NOMO-1 (cell line): Measurements from ENCODE around the gene EIF3I.
A peak's percentile ranks its signal among the peaks of the same experiment; 100 is the strongest.

Source experiments
- DNase-seq, 2 experiments: peaks; one replicate each; lab custom pipeline; 2025; ENCODE audit not compliant: unreplicated experiment in 2 of 2; lab: John Stamatoyannopoulos, UW

Gene EIF3I

GRCh38 chr1:32197837-32198236 lies 24.4 kb upstream of the EIF3I start:
- no peak for DNase-seq

GRCh38 chr1:32198237-32199042 lies 23.8 kb upstream of the EIF3I start:
- DNase-seq = no peak

GRCh38 chr1:32199043-32199716 lies 23.0 kb upstream of the EIF3I start:
- no peak for DNase-seq

GRCh38 chr1:32199717-32200072 lies 22.5 kb upstream of the EIF3I start:
- no peak for DNase-seq

GRCh38 chr1:32200226-32201010 lies 21.8 kb upstream of the EIF3I start, which contains the start of gene CCDC28B:
CCDC28B (plus strand) TSS chr1:32200595; CDS start chr1:32201936, 1,341 bp downstream.
- peak; percentile 67 to 73 for DNase-seq

- DNase-seq = peak; percentile 50 to 69
Observed at GRCh38 chr1:32201011-32201855, 21.0 kb upstream of the EIF3I start.

- DNase-seq = no peak
Observed at GRCh38 chr1:32204943-32205361, 17.3 kb upstream of the EIF3I start.

GRCh38 chr1:32205401-32206370 lies 16.5 kb upstream of the EIF3I start, which contains the start of gene IQCC:
IQCC (plus strand) TSS chr1:32205671; CDS start chr1:32205682, 11 bp downstream.
- peak; percentile 76 to 86 for DNase-seq

GRCh38 chr1:32208469-32208868 lies 13.7 kb upstream of the EIF3I start:
- no peak for DNase-seq

- DNase-seq = no peak
Observed at GRCh38 chr1:32208891-32209328, 13.3 kb upstream of the EIF3I start, which contains the start of gene DCDC2B. DCDC2B (plus strand) TSS chr1:32209089; CDS start chr1:32209094, 5 bp downstream.

- DNase-seq = peak; percentile 24 to 26
Observed at GRCh38 chr1:32215629-32216480, 6.4 kb upstream of the EIF3I start.

GRCh38 chr1:32216566-32216965 lies 5.6 kb upstream of the EIF3I start:
- DNase-seq = no peak

GRCh38 chr1:32219022-32219421 lies 3.2 kb upstream of the EIF3I start:
- DNase-seq = no peak

GRCh38 chr1:32220746-32221580 lies 1.2 kb upstream of the EIF3I start:
- no peak for DNase-seq

GRCh38 chr1:32221581-32221979 lies 627 bp upstream of the EIF3I start:
- DNase-seq = no peak

- no peak for DNase-seq
Observed at GRCh38 chr1:32223683-32224082, 1.5 kb downstream of the EIF3I start.

GRCh38 chr1:32224285-32224684 lies 2.1 kb downstream of the EIF3I start:
- no peak for DNase-seq
